Brain microvascular endothelial cell (primary cell): ENCODE measurements around the gene ACKR4.
"Not testable (repeated sequence)": the region's sequence is repeated elsewhere in the genome, so short reads cannot be mapped to it uniquely, and the experiment has no call there.

Source experiments
- DNase-seq: peaks from one replicate; pipeline ENCODE4 v3.0.0-alpha.2; 2020
- H3K27ac ChIP-seq: fragments of 250-450 bp; sonication (Bioruptor Pico); 2 replicates; pipeline ENCODE4 v1.5.1; 2020; ENCODE audit warnings: mild to moderate bottlenecking, moderate library complexity
- H3K27me3 ChIP-seq: fragments of 250-450 bp; sonication (Bioruptor Pico); replicated peaks from 2 replicates; pipeline ENCODE4 v1.5.1; 2020; ENCODE audit warnings: mild to moderate bottlenecking
- H3K36me3 ChIP-seq: fragments of 250-450 bp; sonication (Bioruptor Pico); replicated peaks from 2 replicates; pipeline ENCODE4 v1.5.1; 2020; ENCODE audit warnings: mild to moderate bottlenecking
- H3K4me3 ChIP-seq: 2 replicates; pipeline ENCODE4 v1.5.1; 2011; ENCODE audit warnings: low read depth, mild to moderate bottlenecking, control low read depth, low read length, moderate library complexity
- CTCF ChIP-seq: IDR thresholded peaks from 2 replicates; pipeline ENCODE4 v1.5.1; 2011; ENCODE audit warnings: low read depth, mild to moderate bottlenecking, moderate library complexity, low read length, control low read depth, inconsistent platforms; ENCODE audit errors: missing control alignments
- in situ Hi-C: cut with HindIII; loops from 2 replicates; pipeline ENCODE4 v1.10.0; 2017; ENCODE audit warnings: low sequenced_read_pairs, low pct_ligation_motif_present

ACKR4 gene

DNA sequence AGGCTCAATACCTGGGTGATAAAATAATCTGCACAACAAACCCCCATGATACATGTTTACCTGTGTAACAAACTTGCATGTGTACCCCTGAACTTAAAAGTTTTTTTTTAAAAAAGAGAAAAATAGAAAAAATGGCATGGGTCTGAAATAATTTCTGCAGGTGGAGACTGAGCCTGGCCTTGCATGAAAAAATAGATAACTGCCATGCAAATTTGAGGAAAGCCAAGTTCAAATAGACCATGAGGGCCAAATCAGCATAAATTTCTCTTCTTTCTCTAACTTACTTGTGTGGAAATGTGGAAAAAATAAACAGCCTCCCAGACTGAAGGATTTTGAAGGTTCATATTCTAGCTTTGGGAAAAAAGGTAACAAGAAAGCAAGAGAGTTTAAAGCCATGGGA, 744 bp upstream of the ACKR4 start:
- in situ Hi-C loops = no loop called here

GRCh38 chr3:132597660-132598059, 590 bp downstream of the ACKR4 start:
- H3K27me3 ChIP-seq = no peaks in the 10 kb centered on the region
- no peaks in the 10 kb centered on the region for H3K36me3 ChIP-seq
- in situ Hi-C loops = no loop called here
- DNase-seq = no peak
- TF ChIP-seq CTCF = no peak
- no peak overlapping the region for H3K4me3 ChIP-seq
- H3K27ac ChIP-seq = no peak overlapping the region

More for the DNA sequence above, 744 bp upstream of the ACKR4 start:
- no peaks in the 10 kb centered on the region for H3K27me3 ChIP-seq
- H3K36me3 ChIP-seq = no peaks in the 10 kb centered on the region
- no peak overlapping the region for H3K4me3 ChIP-seq
- no peak for DNase-seq
- no peak for TF ChIP-seq CTCF
- no peak overlapping the region for H3K27ac ChIP-seq

- Histone ChIP-seq H3K27ac (no peak overlapping the region), H3K4me3 (no peak overlapping the region), H3K36me3 (peaks cover 4% of the 10 kb centered on the region), H3K27me3 (no peaks in the 10 kb centered on the region)
- no peak for TF ChIP-seq CTCF
- DNase-seq = no peak
- in situ Hi-C loops = no loop called here
Measured at GRCh38 chr3:132598181-132598580, 1.1 kb downstream of the ACKR4 start.

GRCh38 chr3:132600614-132601013, 3.5 kb downstream of the ACKR4 start:
- in situ Hi-C loops = not testable (repeated sequence)

DNA sequence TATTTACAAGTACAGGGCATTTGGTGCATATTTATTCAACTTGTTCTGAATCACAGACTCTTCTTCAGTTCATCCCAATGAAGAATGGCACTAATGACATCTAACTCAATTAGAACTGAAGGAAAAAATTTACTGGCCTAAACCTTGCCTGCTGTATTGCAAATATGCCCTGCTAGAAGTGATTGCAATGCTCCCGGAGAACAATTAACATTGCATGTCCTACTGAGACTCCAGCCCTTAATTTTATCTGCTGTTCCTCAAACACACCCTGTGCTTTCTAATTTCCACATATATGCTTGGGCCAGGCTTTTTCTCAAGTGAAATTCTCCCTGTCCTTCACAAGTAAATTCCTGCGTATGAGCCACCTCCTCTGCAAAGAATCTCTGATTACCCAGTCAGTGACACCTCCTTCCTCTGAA, 8.3 kb downstream of the ACKR4 start:
- Histone ChIP-seq H3K4me3 (no peak overlapping the region), H3K27me3 (no peaks in the 10 kb centered on the region), H3K36me3 (peaks cover 4% of the 10 kb centered on the region), H3K27ac (peak overlapping the region; percentile 69)
- peak; percentile 33 for DNase-seq
- in situ Hi-C loops = no loop called here
- TF ChIP-seq CTCF = no peak

More at GRCh38 chr3:132600614-132601013, 3.5 kb downstream of the ACKR4 start:
- not testable (repeated sequence) for H3K27me3 ChIP-seq, H3K27ac ChIP-seq, H3K4me3 ChIP-seq, H3K36me3 ChIP-seq, DNase-seq

DNA sequence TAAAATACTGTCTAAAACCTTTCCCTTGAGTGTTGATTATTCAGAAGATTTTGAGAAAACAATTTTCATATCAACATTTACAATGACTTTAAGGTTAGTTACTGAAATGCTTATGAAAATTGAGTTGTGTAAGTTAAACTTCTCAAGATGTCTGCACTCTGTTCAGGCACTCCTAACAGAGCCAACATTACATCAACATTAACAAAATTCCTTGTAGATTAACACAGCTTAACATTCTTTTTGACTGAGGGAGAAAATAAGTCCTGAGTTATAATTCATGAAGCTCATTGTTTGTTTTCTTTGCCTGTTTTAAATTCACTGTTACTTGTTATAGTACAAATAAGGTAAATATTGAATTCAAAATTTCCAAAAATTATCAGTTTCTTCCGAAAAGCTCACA, 9.0 kb downstream of the ACKR4 start:
- Histone ChIP-seq H3K27me3 (no peaks in the 10 kb centered on the region), H3K27ac (peak overlapping the region; percentile 69), H3K36me3 (peaks cover 4% of the 10 kb centered on the region), H3K4me3 (no peak overlapping the region)
- peak; percentile 18 for DNase-seq
- TF ChIP-seq CTCF = no peak
- in situ Hi-C loops = no loop called here

GRCh38 chr3:132606620-132607019, 9.6 kb downstream of the ACKR4 start:
- peak overlapping the region; percentile 6 for H3K27ac ChIP-seq
- in situ Hi-C loops, H3K27me3 ChIP-seq, H3K36me3 ChIP-seq, DNase-seq, H3K4me3 ChIP-seq: not testable (repeated sequence)

- in situ Hi-C loops, H3K27ac ChIP-seq, H3K4me3 ChIP-seq, H3K36me3 ChIP-seq, H3K27me3 ChIP-seq, DNase-seq: not testable (repeated sequence)
Measured at GRCh38 chr3:132615301-132615700, 18.2 kb downstream of the ACKR4 start.
